ENCODE measurements around the gene PTDSS2.
"Not testable (repeated sequence)": the region's sequence is repeated elsewhere in the genome, so short reads cannot be mapped to it uniquely, and the experiment has no call there.

The PTDSS2 gene

DNA sequence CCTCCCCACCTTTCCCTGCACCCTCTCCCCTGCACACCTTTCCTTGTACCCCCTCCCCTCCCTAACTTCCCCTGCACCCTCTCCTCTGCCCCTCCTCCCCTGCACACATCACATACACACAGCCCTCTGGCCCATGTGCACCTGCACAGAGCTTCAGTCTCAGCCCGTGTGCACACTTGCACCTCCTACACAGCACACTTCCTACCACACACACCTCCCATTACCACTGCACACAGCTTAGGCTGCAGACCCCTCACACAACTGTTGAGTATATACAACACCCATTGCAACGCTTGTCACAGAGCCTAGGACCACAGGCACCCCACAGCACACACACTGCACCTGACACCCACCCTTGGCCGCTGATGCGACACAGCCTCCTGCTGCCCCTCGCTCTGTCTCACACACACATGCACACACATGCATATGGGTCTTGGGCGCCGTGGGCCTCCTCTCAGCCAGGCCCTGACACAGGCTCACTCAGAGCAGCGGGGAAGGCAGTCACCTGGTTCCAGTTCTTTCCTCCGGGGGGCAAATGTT lies 35.7 kb upstream of the PTDSS2 start:
- no peak for DNase-seq (ENCODE audit: low read depth)

DNA sequence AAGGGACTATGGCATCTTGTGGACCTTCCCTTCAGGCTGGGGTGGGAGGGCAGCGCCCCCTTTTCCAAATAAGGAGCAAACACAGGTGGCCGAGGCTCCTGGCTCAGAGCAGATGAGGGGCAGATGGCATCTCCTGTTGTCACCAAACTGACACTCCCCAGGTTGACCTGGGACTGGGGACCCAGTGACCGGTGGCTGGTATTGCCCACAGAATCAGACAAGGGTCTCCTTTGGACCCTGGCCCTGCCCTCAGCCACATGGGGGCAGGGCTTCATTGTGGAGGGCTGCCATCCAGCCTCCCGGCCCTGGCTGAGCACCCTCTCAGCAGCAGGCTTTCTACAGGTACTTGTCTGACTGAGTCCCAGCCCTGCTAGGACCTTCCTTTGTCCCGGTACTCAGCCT lies 34.4 kb upstream of the PTDSS2 start:
- no peak for DNase-seq (ENCODE audit: low read depth)

DNA sequence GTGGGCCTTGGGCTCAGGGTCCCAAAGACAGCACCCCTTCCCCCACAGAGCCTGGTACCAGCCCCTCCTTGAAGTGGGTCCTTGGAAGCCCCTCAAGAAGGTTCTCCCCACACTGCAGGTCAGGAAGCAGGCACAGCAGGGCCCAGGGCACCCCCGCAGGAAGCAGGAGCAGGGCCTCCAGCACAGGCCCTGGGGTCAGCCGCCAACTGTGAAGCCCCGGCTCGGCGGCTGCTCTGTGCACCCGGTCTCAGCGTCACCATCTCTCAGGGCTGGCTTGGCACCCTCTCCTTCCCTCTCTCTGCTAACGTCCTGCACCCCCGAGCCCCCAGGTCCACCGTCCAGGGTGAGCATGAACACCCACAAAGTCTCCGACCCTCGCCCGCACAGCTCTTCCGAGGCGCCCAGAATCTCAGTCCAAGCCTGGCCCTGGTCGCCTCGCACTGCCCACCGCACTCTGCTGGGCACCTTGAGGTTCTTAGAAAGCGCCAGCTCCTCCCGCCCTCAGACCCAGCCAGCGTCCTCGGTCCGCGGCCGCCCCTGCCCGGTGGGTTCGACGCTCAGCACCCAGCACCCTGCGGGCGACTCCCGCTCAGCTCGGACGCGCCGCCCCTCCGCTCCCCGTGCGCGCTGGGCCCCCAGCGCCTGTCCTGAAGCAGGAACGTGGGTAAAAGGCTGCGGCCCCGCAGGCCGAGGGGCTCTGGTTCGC lies 33.9 kb upstream of the PTDSS2 start:
- DNase-seq (ENCODE audit: low read depth): no peak

DNA sequence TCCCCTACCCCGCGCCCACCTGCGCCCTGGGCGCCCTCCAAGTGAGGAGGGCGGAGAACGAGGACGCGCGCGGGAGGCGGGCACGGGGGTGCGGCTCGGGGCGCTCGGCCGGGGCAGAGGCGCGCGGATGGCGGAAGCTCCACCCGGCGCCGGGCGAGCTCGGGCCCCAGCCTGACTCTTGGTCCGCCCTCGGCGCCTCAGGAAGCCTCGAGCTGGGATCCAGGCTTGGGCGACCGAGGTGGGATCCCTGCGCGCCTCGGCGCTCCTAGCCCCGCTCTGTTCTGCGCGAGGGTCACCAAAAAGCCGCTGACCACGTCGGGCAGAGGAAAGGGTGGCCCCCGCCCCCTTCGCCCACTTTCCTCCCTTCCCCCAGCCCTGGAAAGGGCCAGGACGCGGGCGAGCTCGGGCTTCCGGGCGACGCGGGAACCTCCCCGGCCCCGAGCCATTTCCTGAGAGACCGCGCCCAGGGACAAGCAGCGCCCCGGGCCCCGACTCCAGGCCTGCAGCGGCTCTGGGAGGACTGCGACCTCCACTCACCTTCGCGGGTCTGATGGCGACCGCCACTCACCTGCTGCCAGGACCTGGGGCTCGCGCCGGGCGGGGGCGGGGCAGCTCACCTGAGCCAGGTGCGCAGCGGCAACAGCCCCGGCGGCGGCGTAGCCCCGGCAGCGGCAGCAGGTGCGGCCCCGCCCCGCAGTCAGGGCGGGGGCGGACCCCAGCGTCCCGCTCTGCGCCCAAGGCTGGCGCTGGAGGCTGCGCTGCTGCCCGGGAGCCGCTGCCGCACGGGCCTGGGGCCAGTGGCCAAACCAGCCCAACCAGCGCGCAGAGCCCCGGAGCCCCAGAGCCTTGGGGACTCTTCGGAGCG lies 33.1 kb upstream of the PTDSS2 start:
- DNase-seq (ENCODE audit: low read depth): no peak

DNA sequence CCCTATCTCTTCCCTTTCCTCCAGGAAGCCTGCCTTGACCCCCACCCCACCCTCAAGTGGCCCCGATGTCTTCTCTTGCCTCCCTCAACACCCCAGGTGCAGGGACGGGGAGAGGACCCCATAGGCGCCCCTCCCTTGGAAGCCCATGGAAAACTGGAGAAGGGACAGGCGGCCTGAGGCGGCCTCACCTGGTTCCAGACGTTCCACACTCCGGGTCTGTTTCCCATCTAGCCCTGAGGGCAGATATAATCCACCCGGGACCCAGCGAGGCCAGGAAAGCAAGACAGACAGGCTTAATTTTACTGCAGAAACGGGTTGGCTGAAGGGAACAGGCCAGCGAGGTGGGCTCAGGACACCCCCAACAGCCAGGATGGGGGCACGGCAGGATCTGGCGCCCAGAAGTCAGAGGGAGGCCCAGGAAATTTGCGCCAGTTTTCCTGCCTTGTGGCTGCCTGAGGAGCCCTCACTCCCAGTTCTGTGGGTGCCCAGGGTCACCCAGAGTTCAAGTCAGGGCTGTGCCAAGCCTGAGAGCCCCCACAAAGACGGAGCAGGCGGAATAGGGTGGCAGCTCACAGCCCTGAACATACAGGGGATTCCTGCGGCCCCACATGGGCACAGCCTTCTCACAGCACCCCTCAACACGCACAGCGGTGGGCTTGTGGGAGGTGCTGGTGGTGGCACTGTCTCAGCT lies 32.3 kb upstream of the PTDSS2 start:
- DNase-seq (ENCODE audit: low read depth): no peak

DNA sequence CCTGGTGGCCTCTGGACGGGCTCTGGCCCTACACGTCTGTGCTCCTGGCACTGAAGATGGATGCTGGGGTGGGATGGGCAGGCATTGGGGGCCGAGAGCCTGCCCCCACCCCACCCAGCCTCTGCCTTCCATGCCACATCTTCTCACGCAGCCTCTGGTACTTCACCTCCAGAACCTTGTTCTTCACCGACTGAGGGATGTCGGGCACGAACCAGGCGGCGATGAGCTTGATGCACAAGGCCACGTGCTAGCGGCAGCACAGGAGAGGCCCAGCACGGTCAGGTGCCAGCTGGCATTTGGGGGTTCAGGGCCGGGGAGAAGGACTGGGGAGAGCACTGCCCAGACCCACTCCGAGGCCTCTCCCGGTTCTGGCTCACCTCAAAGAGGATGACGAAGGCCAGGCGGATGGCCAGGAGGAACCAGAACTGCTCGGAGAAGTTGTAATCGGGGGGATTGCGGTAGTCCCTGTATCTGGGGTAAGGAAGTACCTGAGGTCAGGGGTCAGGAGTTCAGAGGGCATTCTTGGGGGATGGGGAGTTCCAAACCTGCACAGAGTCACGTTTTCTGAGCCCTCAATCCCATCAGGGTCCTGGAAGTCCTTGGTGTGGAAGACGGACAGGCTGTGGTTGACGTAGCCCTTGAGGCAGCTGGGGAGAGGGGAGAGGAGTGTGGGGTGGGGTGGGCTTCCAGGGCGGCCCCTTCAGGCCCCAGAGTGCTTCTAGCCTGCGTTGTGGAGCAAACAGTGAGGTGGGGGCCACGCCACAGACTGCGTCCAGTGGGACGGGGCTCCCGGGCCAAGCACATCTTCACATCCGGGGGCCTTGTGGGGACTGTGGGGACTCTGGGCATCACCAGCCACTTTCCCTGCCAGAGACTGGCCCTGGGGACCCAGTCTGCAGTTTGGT lies 31.5 kb upstream of the PTDSS2 start:
- DNase-seq (ENCODE audit: low read depth): no peak

DNA sequence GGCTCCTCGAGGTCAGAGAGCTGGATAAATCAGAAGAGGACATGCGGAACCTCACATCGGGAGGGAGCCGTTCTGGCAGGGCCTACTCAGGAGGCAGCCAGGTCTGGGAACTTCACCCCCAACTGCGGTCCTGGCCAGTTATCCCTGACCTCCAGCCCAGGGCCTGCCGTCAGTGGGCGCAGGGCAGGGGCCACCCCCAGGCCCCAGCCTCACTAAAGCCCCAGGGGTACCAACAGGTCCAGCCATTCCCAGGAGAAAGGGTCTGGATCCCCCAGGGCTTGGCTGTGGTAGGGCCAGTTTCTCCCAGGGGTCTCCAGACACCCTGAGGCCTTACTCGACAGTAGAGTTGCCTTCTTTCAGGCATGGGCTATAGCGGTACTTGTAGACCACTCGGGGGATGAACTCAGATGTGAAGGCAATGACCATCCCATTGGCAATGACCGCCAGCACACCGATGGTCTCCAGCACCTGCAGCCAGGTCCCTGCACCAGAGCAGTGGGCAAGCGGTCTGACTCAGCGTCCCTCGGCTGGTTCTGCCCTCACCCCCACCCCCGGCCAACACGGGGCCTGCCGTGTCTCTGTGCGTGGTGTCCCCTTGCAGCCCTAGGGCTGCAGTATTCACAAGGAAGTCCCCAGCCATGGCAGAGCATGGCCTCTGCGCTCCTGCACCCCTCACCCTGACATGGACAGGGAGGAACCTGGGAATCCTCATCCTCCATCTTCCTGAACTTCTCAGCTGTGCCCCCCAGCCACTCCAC lies 30.7 kb upstream of the PTDSS2 start:
- DNase-seq (ENCODE audit: low read depth): no peak

DNA sequence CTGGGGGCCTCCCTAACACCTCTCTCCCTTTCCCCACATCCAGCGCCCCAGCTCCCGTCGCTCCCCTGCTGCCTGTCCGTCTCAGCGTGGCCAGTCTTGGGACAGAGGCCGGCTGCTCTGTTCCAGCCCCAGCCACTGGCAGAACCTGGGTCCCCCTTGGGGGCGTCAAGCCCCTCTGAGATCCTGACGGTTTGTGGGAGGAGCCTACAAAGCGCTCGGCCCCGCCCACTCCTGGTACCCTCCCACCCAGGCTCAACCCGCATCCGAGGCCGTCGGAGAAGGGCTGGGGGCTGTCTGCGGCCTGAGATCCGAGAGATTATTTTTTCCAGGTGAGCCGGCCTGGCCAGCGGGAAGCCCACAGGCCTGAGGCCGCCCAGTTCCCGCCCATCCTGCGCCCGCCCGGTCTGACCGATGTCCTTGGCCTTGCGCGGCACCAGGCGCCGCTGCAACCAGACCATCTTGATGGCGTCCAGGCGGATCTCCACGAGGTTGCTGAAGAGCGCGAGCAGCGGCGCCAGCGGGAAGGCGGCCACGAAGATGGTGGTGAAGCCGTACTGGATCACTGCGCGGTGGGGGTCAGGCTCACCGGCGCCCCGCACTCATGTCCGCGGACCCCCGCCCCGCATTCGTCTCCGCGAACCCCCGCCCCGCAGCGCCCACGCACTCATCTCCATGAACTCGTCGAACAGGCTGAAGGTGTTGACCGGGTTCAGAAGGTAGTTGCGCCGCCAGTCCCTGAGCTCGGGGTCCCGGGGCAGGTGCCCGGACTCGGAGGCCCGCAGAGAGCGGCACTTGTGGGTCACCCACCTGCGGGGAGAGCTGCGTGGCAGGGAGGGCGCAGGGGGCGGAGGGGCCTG lies 29.8 kb upstream of the PTDSS2 start:
- DNase-seq (ENCODE audit: low read depth): no peak

DNA sequence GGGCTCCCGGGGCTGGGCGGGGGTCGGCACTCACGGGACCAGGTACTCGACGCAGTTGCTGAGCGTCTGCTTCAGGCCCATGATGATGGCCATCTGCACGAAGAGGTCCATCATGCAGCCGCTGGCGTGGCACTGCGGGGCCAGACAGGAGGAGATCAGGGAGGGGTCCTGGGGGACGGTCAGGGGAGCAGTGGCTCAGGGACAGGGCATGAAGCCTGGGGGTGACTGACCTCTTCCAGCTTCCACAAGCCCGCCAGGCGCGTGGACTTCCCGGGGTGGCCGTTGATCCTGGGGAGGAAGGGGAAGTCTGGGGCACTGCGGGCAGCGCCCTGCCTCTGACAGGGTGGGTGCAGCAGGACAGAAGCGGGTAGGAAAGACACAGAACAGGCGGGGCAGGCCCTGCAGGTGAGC lies 29.2 kb upstream of the PTDSS2 start:
- no peak for DNase-seq (ENCODE audit: low read depth)

DNA sequence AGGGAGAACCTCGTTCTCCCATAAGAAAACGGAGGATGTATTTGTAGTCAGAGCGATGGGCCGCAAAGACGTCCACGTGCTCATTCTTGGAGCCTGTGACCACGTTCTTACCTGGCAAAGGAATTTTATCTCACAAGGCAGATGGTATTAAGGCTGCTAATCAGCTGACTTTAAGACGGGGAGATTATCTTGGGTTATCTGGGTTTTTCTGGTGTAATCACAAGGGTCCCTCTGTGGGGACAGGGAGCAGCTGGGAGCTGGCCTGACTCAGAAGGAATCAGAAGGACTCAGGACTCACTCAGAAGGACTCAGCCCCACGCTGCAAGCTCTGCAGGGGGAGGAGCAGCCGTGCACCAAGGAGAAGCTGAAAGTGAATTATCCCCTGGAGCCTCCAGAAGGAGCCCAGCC lies 27.8 kb upstream of the PTDSS2 start:
- DNase-seq (ENCODE audit: low read depth): no peak

DNA sequence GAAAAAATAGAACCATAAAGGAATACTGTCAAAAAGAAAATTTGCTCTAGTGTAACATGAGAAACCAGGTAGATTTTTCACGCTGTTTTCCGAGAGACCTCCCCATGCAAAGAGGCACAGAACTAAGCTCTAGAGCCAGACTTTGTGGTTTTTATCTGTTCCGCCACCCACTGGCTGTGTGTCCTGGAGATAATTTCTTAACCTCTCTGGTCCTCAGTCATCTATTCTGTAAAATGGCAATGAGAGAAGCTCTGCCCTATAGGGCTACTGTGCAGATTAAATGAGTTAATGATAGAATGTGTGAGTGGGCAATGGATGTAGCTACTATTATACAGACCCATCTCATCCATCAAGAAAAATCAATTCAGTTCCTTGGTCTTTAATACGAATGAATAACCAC lies 25.8 kb upstream of the PTDSS2 start:
- no peak for DNase-seq (ENCODE audit: low read depth)

DNA sequence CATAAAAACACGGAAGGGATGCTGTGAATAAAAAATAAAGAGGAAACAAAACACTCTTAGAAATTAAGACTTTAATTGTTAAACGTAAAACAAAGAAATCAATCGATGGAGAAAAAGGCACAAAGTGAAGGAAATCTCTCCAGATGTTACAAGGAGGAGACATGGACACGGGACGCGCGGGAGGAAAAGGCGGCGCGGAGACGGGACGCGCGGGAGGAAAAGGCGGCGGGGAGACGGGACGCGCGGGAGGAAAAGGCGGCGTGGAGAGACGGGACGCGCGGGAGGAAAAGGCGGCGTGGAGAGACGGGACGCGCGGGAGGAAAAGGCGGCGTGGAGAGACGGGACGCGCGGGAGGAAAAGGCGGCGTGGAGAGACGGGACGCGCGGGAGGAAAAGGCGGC lies 25.3 kb upstream of the PTDSS2 start:
- not testable (repeated sequence) for DNase-seq (ENCODE audit: low read depth)

DNA sequence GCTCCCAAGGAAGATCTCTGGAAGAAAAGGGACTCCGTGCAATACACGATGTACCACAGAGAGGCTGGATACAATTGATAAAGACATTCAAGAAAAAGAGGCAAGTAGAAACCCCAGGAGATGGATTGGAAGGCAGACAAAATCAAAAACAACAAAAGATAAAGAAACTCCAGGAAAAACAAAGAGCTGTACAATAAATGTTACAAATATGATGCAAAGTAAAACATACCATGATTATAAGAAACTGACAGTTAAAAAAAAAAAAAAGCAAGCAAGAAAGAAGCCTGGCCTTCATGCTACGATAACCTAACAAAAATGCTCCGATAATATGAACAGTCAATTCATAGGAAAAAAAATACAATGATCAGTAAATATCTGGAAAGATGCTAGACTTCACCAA lies 24.8 kb upstream of the PTDSS2 start:
- no peak for DNase-seq (ENCODE audit: low read depth)

DNA sequence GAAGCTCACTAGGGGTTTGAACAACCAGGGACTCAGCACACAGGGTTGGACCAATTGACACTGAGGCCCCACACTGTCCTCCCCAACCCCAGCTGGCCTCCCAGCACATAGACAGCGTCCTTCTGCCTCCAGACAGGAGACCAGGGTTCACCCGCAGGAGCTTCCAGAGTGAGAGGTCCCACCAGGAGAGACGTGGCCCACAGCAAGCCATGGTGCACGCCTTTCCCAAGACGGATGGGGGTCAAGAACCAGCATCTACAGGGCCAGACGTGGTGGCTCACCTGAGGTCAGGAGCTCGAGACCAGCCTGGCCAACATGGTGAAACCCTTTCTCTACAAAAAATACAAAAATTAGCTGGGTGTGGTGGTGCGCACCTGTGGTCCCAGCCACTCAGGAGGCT lies 23.2 kb upstream of the PTDSS2 start:
- no peak for DNase-seq (ENCODE audit: low read depth)

DNA sequence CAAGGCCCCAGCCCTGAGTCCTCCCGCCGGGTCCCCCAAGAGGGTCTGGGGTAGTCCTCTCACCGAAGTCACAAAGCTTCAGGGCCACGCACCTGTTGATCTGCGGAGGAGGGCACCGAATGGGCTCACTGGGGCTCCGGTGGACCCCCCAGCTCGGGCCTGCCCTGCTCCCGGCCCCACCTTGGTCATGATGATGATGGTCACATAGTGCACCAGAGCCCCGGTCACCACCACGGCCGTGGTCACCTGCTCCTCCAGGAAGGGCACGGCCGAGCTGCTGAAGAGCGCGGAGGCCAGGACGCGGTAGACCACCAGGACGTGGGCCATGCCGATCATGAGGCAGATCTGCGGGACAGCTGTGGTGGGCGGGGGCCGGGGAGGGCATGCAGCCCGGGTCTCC lies 21.8 kb upstream of the PTDSS2 start:
- no peak for DNase-seq (ENCODE audit: low read depth)

DNA sequence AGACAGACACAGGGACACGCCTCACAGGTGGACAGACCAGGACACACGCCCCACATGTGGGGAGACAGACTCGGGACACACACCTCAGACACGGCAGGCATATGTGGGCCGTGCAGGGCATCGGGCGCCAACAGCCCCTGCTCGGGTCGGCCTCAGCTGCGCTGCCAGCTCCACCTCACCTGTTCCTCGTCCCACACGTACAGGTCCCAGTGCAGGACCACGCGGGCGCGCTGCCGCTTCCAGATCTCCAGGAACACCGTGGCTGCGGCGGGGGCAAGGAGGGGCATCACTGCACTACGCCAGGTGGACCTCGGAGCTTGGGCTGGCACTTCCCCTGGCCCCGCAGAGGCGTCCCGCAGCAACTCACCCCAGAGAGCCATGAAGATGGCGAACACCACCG lies 20.7 kb upstream of the PTDSS2 start:
- no peak for DNase-seq (ENCODE audit: low read depth)

DNA sequence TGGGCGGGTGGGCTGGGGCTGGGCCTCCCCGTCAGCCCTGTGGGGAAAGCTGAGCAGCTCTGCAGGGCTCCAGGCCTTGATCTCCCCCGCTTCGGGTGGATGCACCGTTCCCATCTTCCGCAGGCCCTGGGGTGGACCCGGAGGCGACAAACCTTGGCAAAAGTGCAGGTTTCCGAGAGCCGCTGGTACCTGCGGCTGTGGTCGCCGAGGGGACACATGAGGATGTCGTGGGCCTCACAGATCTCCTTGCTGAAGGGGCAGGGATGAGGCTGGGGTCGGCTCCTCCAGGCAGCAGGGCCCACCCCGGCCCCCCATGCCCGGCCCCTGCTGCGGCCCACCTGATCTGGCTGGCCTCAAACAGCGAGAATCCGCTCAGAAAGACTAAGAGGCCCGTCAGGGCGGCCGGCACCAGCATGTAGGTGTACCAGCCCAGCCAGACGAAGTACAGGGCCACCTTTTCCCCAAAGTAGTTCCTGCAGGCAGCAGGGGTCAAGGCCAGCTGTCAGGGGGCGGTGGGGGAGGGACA lies 20.1 kb upstream of the PTDSS2 start:
- no peak for DNase-seq (ENCODE audit: low read depth)

DNA sequence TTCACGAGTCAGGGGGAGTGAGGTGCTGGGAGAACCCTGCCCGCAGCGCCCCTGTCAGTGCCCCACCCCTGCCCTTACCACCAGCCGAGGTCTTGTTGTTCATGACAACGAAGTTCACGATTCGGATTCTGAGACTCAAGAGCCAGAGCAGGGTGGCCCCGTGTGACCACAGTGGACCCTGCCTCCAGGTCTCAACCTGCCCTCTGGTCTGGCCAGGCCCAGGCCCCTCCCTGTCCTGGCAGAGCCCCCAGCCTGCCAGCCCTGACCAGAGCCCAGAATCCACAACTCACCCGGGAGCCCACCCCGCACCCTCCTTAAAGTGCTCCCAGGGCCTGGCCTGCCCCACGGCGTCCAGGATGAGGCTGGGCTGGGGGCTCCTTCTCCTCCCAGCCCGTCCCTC lies 18.2 kb upstream of the PTDSS2 start:
- no peak for DNase-seq (ENCODE audit: low read depth)

DNA sequence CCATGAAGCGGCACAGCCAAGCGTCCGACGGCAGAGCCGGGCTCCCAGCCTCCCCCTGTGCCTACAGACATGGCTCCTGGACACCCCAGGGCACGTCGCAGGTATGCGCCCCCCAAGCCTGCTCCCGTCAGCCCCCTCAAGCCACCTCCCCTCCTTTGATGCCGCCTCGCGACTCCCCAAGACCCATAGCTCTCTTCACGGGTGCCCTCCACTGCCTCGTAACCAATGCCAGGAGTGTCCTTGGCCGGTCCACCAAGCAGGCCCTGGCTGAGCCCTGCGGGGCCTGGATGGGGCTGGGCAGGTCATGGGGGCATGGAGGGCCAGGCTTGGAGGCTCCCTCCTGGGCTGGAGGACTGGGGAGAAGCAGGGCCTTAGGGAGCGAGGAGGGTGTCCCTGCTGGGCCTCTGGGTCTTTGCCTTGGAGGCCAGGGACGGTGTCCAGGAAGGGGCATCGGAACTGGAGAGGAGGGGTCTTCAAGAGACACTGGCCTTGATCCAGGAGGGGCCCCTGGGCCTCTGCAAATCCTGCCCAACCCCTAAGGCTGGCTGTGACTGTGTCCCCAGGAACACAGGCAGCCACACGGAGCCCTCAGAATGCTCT lies 17.5 kb upstream of the PTDSS2 start:
- DNase-seq (ENCODE audit: low read depth): no peak
